DMS153 (cell line): ENCODE data around the gene MYRIP.

Experiments used
- DNase-seq: peaks from one replicate; lab custom pipeline; 2025; lab: John Stamatoyannopoulos, UW

The MYRIP gene

GRCh38 chr3:39905788-39906187 lies 96.4 kb downstream of the MYRIP start:
- DNase-seq = no peak

- DNase-seq = peak; percentile 15
Measured at GRCh38 chr3:39907981-39908380, 98.6 kb downstream of the MYRIP start.

- DNase-seq = no peak
Measured at GRCh38 chr3:39910135-39910534, 100.7 kb downstream of the MYRIP start.

GRCh38 chr3:39910826-39911464 lies 101.5 kb downstream of the MYRIP start:
- DNase-seq = no peak

GRCh38 chr3:39911465-39912309 lies 102.3 kb downstream of the MYRIP start:
- no peak for DNase-seq

GRCh38 chr3:39915027-39915426 lies 105.6 kb downstream of the MYRIP start:
- DNase-seq = no peak

- DNase-seq = no peak
Measured at GRCh38 chr3:39917065-39917773, 107.8 kb downstream of the MYRIP start.

- DNase-seq = no peak
Measured at GRCh38 chr3:39919281-39919680, 109.9 kb downstream of the MYRIP start.

GRCh38 chr3:39920271-39920670 lies 110.9 kb downstream of the MYRIP start:
- DNase-seq = no peak

GRCh38 chr3:39927479-39927878 lies 118.1 kb downstream of the MYRIP start:
- no peak for DNase-seq

GRCh38 chr3:39933986-39934693 lies 124.7 kb downstream of the MYRIP start:
- DNase-seq = no peak

- no peak for DNase-seq
Measured at GRCh38 chr3:39934696-39935095, 125.3 kb downstream of the MYRIP start.

GRCh38 chr3:39935261-39935660 lies 125.9 kb downstream of the MYRIP start:
- DNase-seq = no peak

- DNase-seq = no peak
Measured at GRCh38 chr3:39936848-39937247, 127.4 kb downstream of the MYRIP start.

GRCh38 chr3:39937315-39937714 lies 127.9 kb downstream of the MYRIP start:
- DNase-seq = no peak

- DNase-seq = no peak
Measured at GRCh38 chr3:39937874-39938273, 128.5 kb downstream of the MYRIP start.

GRCh38 chr3:39941931-39942330 lies 132.5 kb downstream of the MYRIP start:
- DNase-seq = peak; percentile 54

- no peak for DNase-seq
Measured at GRCh38 chr3:39960515-39961191, 151.2 kb downstream of the MYRIP start.

- DNase-seq = no peak
Measured at GRCh38 chr3:39961230-39961629, 151.8 kb downstream of the MYRIP start.

GRCh38 chr3:39962581-39962980 lies 153.2 kb downstream of the MYRIP start:
- DNase-seq = no peak

GRCh38 chr3:39965461-39965860 lies 156.1 kb downstream of the MYRIP start:
- no peak for DNase-seq

GRCh38 chr3:39965997-39966396 lies 156.6 kb downstream of the MYRIP start:
- no peak for DNase-seq
